ENCODE results near the gene HTT. TPM values are rescaled to one million over a fixed set of nuclear protein-coding genes. Genes with fewer than 3 reads are reported as not detected.

Gene HTT
- total RNA-seq, 1 experiment from 2014 or later = 17.0 TPM

- DNase-seq (ENCODE audit: low spot score) = no peak
Measured at GRCh38 chr4:3288571-3289094, 214.2 kb downstream of the HTT start.

- DNase-seq (ENCODE audit: low spot score) = no peak
Measured at GRCh38 chr4:3290476-3290875, 216.0 kb downstream of the HTT start.

GRCh38 chr4:3290889-3291321 is 216.4 kb downstream of the HTT start:
- no peak for DNase-seq (ENCODE audit: low spot score)

GRCh38 chr4:3291411-3291968 is 217.0 kb downstream of the HTT start:
- no peak for DNase-seq (ENCODE audit: low spot score)

- DNase-seq (ENCODE audit: low spot score) = peak; percentile 41
Measured at GRCh38 chr4:3291969-3292570, 217.6 kb downstream of the HTT start.

- DNase-seq (ENCODE audit: low spot score) = peak; percentile 83
Measured at GRCh38 chr4:3292571-3293400, 218.3 kb downstream of the HTT start, which contains the start of gene RGS12. RGS12 (plus strand) TSS chr4:3293021; CDS start chr4:3316171, 23,150 bp downstream.

Other genes with a start within 250 kb of the HTT start
- 166 and 199 TPM in 2 replicates for gene ADD1, start 230.8 kb upstream of the HTT start, total RNA-seq (2014; rRNA removed; shearing (Covaris generic))
- 23.8 and 33.1 TPM in 2 replicates for gene NOP14, start 111.3 kb upstream of the HTT start, total RNA-seq (2014; rRNA removed; shearing (Covaris generic))
- 4.9 and 8.5 TPM in 2 replicates for gene GRK4, start 111.1 kb upstream of the HTT start, total RNA-seq (2014; rRNA removed; shearing (Covaris generic))
- gene HTT-AS, start 143 bp upstream of the HTT start, total RNA-seq (2014; rRNA removed; shearing (Covaris generic)) = not detected in 2 replicates
- gene MSANTD1, start 174.5 kb downstream of the HTT start, total RNA-seq (2014; rRNA removed; shearing (Covaris generic)) = 0.55 TPM in 1 of 2 replicates, not detected in the other
- 12.4 and 16.2 TPM in 2 replicates for gene RGS12, start 218.3 kb downstream of the HTT start, total RNA-seq (2014; rRNA removed; shearing (Covaris generic))